ENCODE results near the gene ARHGAP6. TPM values are rescaled to one million over a fixed set of nuclear protein-coding genes. Genes with fewer than 3 reads are reported as not detected.
A peak's percentile ranks its signal among the peaks of the same experiment; 100 is the strongest.

The ARHGAP6 gene
- total and polyA plus RNA-seq, 9 of the 15 experiments (the other 6 are each of a cell fraction or from before 2014, with no cell fraction given): 12.5 to 63.6 (median 41.8) TPM

- TF ChIP-seq ZNF592 (IDR thresholded peaks at IDR 0.05): peak; percentile 79
- no peak for TF ChIP-seq ZNF431 (CRISPR knock-in tag; IDR thresholded peaks at IDR 0.05)
- no peak for TF ChIP-seq THRA (IDR thresholded peaks at IDR 0.05)
- TF ChIP-seq ZMIZ1 (IDR thresholded peaks at IDR 0.05; ENCODE audit: low read depth in 2 of 2, low read length in 2 of 2): no peak
- TF ChIP-seq ZNF23 (CRISPR knock-in tag; IDR thresholded peaks at IDR 0.05): no peak
- no peak for TF ChIP-seq CBX1 (IDR thresholded peaks at IDR 0.05; ENCODE audit: low read depth)
- TF ChIP-seq ZNF124 (CRISPR knock-in tag; IDR thresholded peaks at IDR 0.05): no peak
- no peak for TF ChIP-seq PHF21A (IDR thresholded peaks at IDR 0.05; ENCODE audit: borderline replicate concordance, low read depth)
- TF ChIP-seq TSHZ1 (CRISPR knock-in tag; IDR thresholded peaks at IDR 0.05): no peak
- peak; percentile 81 for TF ChIP-seq EP300 (IDR thresholded peaks at IDR 0.05; ENCODE audit: low read length)
- peak; percentile 73 for TF ChIP-seq CBFA2T3 (IDR thresholded peaks at IDR 0.05)
- no peak for TF ChIP-seq E2F6 (IDR thresholded peaks at IDR 0.05; ENCODE audit: borderline replicate concordance in 1 of 2, extremely low read depth in 1 of 2, insufficient read depth in 1 of 2, insufficient read length in 1 of 2, low read depth in 1 of 2, low read length in 1 of 2, poor library complexity in 1 of 2, severe bottlenecking in 1 of 2)
Observed at GRCh38 chrX:11341274-11342201, 324.2 kb downstream of the ARHGAP6 start (continued).
